ENCODE results near the gene SEMA5A.

Gene SEMA5A

GRCh38 chr5:9244417-9244816 is 301.5 kb downstream of the SEMA5A start:
- DNase-seq: no peak

- DNase-seq: no peak
Measured at GRCh38 chr5:9241479-9242305, 304.2 kb downstream of the SEMA5A start.

GRCh38 chr5:9240431-9240830 is 305.4 kb downstream of the SEMA5A start:
- DNase-seq: no peak

GRCh38 chr5:9239626-9240025 is 306.2 kb downstream of the SEMA5A start:
- no peak for DNase-seq

- no peak for DNase-seq
Measured at GRCh38 chr5:9239071-9239470, 306.8 kb downstream of the SEMA5A start.

GRCh38 chr5:9233712-9234111 is 312.2 kb downstream of the SEMA5A start:
- no peak for DNase-seq

- DNase-seq: no peak
Measured at GRCh38 chr5:9233035-9233434, 312.8 kb downstream of the SEMA5A start.

GRCh38 chr5:9231842-9232241 is 314.0 kb downstream of the SEMA5A start:
- DNase-seq: no peak

- no peak for DNase-seq
Measured at GRCh38 chr5:9230355-9230754, 315.5 kb downstream of the SEMA5A start.

GRCh38 chr5:9226016-9226536 is 319.8 kb downstream of the SEMA5A start:
- no peak for DNase-seq

- DNase-seq: no peak
Measured at GRCh38 chr5:9222054-9222976, 323.6 kb downstream of the SEMA5A start.

GRCh38 chr5:9218358-9218757 is 327.5 kb downstream of the SEMA5A start:
- no peak for DNase-seq

- DNase-seq: no peak
Measured at GRCh38 chr5:9212605-9213004, 333.3 kb downstream of the SEMA5A start.

- DNase-seq: no peak
Measured at GRCh38 chr5:9209846-9210492, 335.9 kb downstream of the SEMA5A start.

GRCh38 chr5:9207817-9208418 is 338.0 kb downstream of the SEMA5A start:
- no peak for DNase-seq

GRCh38 chr5:9202636-9203035 is 343.2 kb downstream of the SEMA5A start:
- no peak for DNase-seq

GRCh38 chr5:9201761-9202160 is 344.1 kb downstream of the SEMA5A start:
- no peak for DNase-seq

- DNase-seq: no peak
Measured at GRCh38 chr5:9201011-9201410, 344.9 kb downstream of the SEMA5A start.

- no peak for DNase-seq
Measured at GRCh38 chr5:9198394-9198793, 347.5 kb downstream of the SEMA5A start.

- no peak for DNase-seq
Measured at GRCh38 chr5:9197881-9198260, 348.0 kb downstream of the SEMA5A start.

GRCh38 chr5:9196403-9197227 is 349.3 kb downstream of the SEMA5A start:
- DNase-seq: no peak

- DNase-seq: no peak
Measured at GRCh38 chr5:9194509-9194908, 351.4 kb downstream of the SEMA5A start.

Measured in NCI-H187 treated with DMSO at 0.1 percent for 48 hours (cell line).